Smooth muscle cell (in vitro differentiated cells): Measurements from ENCODE around the gene TBL2. TPM values are rescaled to one million over a fixed set of nuclear protein-coding genes. Genes with fewer than 3 reads are reported as not detected.

Experiments
- DNase-seq: peaks from one replicate; lab custom pipeline; 2025; ENCODE audit not compliant: unreplicated experiment; lab: John Stamatoyannopoulos, UW
- H2AFZ ChIP-seq: fragments of 200-600 bp; sonication (generic); 2 replicates; pipeline ENCODE4 v1.6.0; 2016; ENCODE audit warnings: antibody characterized with exemption, low read depth, mild to moderate bottlenecking
- H3F3A ChIP-seq: fragments of 200-600 bp; sonication (generic); 2 replicates; pipeline ENCODE4 v1.6.0; 2017; ENCODE audit warnings: antibody characterized with exemption, low read depth
- H3K27ac ChIP-seq: fragments of 200-600 bp; sonication (generic); 2 replicates; pipeline ENCODE4 v1.5.1; 2016; ENCODE audit warnings: low read depth, mild to moderate bottlenecking
- H3K27me3 ChIP-seq: fragments of 200-600 bp; sonication (generic); 2 replicates; pipeline ENCODE4 v1.6.1; 2016; ENCODE audit warnings: low read depth, mild to moderate bottlenecking
- H3K36me3 ChIP-seq: fragments of 200-600 bp; sonication (generic); 2 replicates; pipeline ENCODE4 v1.5.1; 2016; ENCODE audit warnings: low read depth
- H3K4me1 ChIP-seq: fragments of 200-600 bp; sonication (generic); 2 replicates; pipeline ENCODE4 v1.5.1; 2016; ENCODE audit warnings: low read depth
- H3K4me2 ChIP-seq: fragments of 200-600 bp; sonication (generic); 2 replicates; pipeline ENCODE4 v1.6.0; 2016; ENCODE audit warnings: mild to moderate bottlenecking
- H3K4me3 ChIP-seq: fragments of 200-600 bp; sonication (generic); 2 replicates; pipeline ENCODE4 v1.5.1; 2016; ENCODE audit warnings: mild to moderate bottlenecking
- H3K79me2 ChIP-seq: fragments of 200-600 bp; sonication (generic); 2 replicates; pipeline ENCODE4 v1.6.0; 2016; ENCODE audit warnings: low read depth, mild to moderate bottlenecking
- H3K9ac ChIP-seq: fragments of 200-600 bp; sonication (generic); 2 replicates; pipeline ENCODE4 v1.6.0; 2016; ENCODE audit warnings: low read depth
- H3K9me3 ChIP-seq: fragments of 200-600 bp; sonication (generic); replicated peaks from 2 replicates; pipeline ENCODE4 v1.5.1; 2016; ENCODE audit warnings: low read depth
- H4K20me1 ChIP-seq: fragments of 200-600 bp; sonication (generic); 2 replicates; pipeline ENCODE4 v1.6.0; 2016; ENCODE audit warnings: low read depth
- WGBS: methylation state at CpG from one replicate; pipeline ENCODE4 v1.1.7; 2016; ENCODE audit warnings: low lambda C conversion rate; 5-methylcytosine and 5-hydroxymethylcytosine counted together
- polyA plus RNA-seq: library from polyadenylated mRNA; unstranded; fragments of >200 nt; fragmentation: Nextera tagmentation; extraction: Ambion mirVana; gene quantifications from 2 replicates; pipeline ENCODE4 v1.2.1, GENCODE V29; 2016
- total RNA-seq: library from RNA; depleted of rRNA; stranded (reverse); fragments of >200 nt; gene quantifications from 2 replicates; pipeline ENCODE4 v1.2.3, GENCODE V29; 2014
- TF ChIP-seq, protein P1 (sequence below): fragments of 200-600 bp; sonication (generic); IDR thresholded peaks from 2 replicates; pipeline ENCODE4 v1.5.1; 2017; ENCODE audit warnings: borderline replicate concordance, mild to moderate bottlenecking, antibody characterized with exemption; ENCODE audit not compliant: insufficient read depth, poor library complexity, severe bottlenecking

Gene TBL2
- total and polyA plus RNA-seq, 2 experiments from 2014 or later = 67.6 to 78.5 TPM

DNA sequence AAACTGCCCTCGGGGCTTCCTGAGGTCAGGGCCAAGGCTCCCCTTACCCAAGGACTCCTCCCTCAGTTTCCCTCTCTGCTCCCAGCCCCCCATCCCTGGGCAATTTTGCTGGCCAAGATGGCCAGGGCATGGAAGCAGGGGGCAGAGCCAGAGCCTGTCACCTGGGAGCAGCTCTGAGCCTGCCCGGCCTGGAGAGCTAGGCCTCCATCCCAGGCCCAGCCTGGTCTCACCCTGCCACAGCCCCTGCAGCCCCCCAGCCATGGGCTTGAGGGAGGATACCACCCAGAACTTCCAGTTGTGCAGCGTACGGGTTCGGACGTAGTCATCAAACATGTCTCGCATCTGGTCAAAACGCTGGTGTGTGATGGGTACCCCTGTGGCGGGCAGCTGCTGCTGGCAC is 17.0 kb upstream of the TBL2 start:
- WGBS = 96% methylated on average over 9 of the region's 9 CpGs
- Histone ChIP-seq H3K4me2 (no peak overlapping the region), H3K36me3 (no peaks in the 10 kb centered on the region), H3K27ac (no peak overlapping the region), H3K9ac (no peak overlapping the region), H4K20me1 (no peaks in the 10 kb centered on the region), H3K4me1 (no peaks in the 10 kb centered on the region), H3K27me3 (no peaks in the 10 kb centered on the region), H2AFZ (no peak overlapping the region), H3K4me3 (no peak overlapping the region), H3K9me3 (no peaks in the 10 kb centered on the region), H3F3A (no peaks in the 10 kb centered on the region), H3K79me2 (no peaks in the 10 kb centered on the region)
- TF ChIP-seq, protein P1, sequence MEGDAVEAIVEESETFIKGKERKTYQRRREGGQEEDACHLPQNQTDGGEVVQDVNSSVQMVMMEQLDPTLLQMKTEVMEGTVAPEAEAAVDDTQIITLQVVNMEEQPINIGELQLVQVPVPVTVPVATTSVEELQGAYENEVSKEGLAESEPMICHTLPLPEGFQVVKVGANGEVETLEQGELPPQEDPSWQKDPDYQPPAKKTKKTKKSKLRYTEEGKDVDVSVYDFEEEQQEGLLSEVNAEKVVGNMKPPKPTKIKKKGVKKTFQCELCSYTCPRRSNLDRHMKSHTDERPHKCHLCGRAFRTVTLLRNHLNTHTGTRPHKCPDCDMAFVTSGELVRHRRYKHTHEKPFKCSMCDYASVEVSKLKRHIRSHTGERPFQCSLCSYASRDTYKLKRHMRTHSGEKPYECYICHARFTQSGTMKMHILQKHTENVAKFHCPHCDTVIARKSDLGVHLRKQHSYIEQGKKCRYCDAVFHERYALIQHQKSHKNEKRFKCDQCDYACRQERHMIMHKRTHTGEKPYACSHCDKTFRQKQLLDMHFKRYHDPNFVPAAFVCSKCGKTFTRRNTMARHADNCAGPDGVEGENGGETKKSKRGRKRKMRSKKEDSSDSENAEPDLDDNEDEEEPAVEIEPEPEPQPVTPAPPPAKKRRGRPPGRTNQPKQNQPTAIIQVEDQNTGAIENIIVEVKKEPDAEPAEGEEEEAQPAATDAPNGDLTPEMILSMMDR = no peak
- no peak for DNase-seq

DNA sequence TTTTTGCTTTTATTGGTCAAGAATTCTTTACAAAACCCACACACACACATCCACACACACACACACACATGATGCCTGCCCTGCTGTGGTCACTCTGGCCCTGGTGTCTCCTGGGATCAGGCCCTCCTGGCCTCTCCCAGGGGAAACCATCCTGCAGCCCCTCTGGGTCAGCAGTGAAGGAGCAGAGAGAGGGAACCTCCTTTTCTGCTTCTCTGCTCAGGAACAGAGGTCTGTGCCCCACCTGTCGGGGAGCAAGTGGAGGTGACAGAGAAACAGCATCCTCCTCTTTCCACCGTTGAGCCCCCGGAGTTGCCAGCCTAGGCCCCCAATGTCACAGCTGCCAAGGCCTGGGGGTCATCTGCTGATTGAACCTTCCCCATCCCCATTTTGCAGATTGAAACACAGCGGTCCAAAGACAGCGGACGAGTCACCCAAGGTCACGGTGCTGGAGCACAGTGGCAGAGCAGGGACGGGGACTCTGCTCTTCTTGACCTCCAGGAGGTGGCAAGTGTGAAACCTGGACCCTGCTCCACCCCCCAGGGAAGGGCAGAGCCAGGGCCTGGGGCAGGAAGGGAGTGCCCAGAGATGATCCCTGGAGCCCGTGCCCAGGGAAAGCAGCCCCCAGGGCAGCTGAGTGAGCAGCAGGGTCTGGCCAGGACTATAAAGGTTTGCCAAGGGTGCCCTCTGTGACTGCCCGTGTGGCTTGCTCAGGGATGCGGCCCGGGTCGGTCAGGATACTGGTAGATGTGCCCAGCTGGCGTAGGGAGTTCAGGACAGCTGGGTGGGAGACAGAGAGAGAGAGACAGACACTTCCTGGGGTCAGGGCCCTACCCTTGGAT is 15.0 kb upstream of the TBL2 start:
- H3K36me3 ChIP-seq = no peaks in the 10 kb centered on the region
- TF ChIP-seq, protein P1 = no peak
- no peaks in the 10 kb centered on the region for H4K20me1 ChIP-seq
- no peak overlapping the region for H3K4me3 ChIP-seq
- DNase-seq = no peak
- no peak overlapping the region for H3K27ac ChIP-seq
- no peaks in the 10 kb centered on the region for H3K79me2 ChIP-seq
- H3K4me2 ChIP-seq = no peak overlapping the region
- H3K9ac ChIP-seq = no peak overlapping the region
- H3F3A ChIP-seq = no peaks in the 10 kb centered on the region
- 85% methylated on average over 14 of the region's 14 CpGs for WGBS
- no peaks in the 10 kb centered on the region for H3K9me3 ChIP-seq
- no peaks in the 10 kb centered on the region for H3K4me1 ChIP-seq
- H2AFZ ChIP-seq = no peak overlapping the region
- no peaks in the 10 kb centered on the region for H3K27me3 ChIP-seq

DNA sequence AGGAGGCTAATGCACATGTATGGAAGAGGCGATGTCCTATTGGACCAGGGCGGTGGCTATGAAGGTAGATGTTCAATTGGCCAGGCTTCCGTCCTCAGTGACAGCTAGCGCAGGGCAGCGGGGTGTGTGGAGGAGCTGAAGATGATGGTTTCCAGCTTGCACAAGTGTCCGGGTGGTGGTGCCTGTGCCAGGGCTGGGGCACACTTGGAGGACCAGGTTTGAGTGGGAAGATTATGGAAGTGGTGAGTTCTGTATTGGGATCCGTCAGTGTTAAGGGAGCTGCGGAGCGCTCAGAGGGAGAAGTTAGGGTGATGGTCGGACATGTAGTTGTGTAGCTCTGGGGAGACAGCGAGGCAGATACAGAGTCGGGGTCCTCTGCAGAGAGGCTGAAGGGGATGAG is 8.5 kb upstream of the TBL2 start:
- no peaks in the 10 kb centered on the region for H4K20me1 ChIP-seq
- H3K79me2 ChIP-seq = no peaks in the 10 kb centered on the region
- no peak overlapping the region for H3K9ac ChIP-seq
- H3K4me1 ChIP-seq = no peaks in the 10 kb centered on the region
- TF ChIP-seq, protein P1 = no peak
- no peak overlapping the region for H3K4me3 ChIP-seq
- H3K9me3 ChIP-seq = no peaks in the 10 kb centered on the region
- H3K27me3 ChIP-seq = no peaks in the 10 kb centered on the region
- WGBS = 95% methylated on average over 12 of the region's 12 CpGs
- H3K27ac ChIP-seq = no peak overlapping the region
- no peak for DNase-seq
- no peaks in the 10 kb centered on the region for H3K36me3 ChIP-seq
- no peak overlapping the region for H2AFZ ChIP-seq
- H3K4me2 ChIP-seq = no peak overlapping the region
- H3F3A ChIP-seq = no peaks in the 10 kb centered on the region

DNA sequence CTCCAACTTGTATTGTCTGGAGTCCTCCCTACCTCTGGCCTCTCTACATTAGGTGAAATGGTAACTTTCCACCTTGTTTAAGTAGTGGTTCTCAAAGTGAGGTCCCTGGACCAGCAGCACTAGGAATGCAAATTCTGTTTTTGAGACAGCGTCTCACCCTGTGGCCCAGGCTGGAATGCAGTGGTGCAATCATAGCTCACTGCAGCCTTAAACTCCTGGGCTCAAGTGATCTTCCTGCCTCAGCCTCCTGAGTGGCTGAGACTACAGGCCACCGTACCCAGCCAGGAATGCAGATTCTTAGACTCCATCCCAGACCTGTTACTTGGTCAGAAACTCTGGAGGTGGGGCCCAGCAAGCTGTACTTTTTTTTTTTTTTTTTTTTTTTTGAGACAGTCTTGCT is 6.8 kb upstream of the TBL2 start:
- H3K9ac ChIP-seq = no peak overlapping the region
- no peak overlapping the region for H3K4me3 ChIP-seq
- DNase-seq = no peak
- TF ChIP-seq, protein P1 = no peak
- H3K79me2 ChIP-seq = no peaks in the 10 kb centered on the region
- no peaks in the 10 kb centered on the region for H3K9me3 ChIP-seq
- H3K27ac ChIP-seq = no peak overlapping the region
- no peaks in the 10 kb centered on the region for H3F3A ChIP-seq
- H3K36me3 ChIP-seq = no peaks in the 10 kb centered on the region
- H3K4me1 ChIP-seq = no peaks in the 10 kb centered on the region
- no peak overlapping the region for H2AFZ ChIP-seq
- H3K4me2 ChIP-seq = no peak overlapping the region
- H4K20me1 ChIP-seq = no peaks in the 10 kb centered on the region
- H3K27me3 ChIP-seq = no peaks in the 10 kb centered on the region
- WGBS = 54% methylated on average over 2 of the region's 2 CpGs
